A549 (cell line): Measurements from ENCODE around the gene LCE2A. TPM values are rescaled to one million over a fixed set of nuclear protein-coding genes. Genes with fewer than 3 reads are reported as not detected.
A peak's percentile ranks its signal among the peaks of the same experiment; 100 is the strongest.

Source experiments
- ATAC-seq, 2 experiments: fragments of 200-7000 bp in 1 of 2; fragments of >200 bp in 1 of 2; cut with Nextera tagmentation in 1 of 2; cut with Tn5 transposase in 1 of 2; 3 replicates each; pipeline versions ENCODE4 v1.8.0 to v1.9.1; 2018 to 2020; ENCODE audit warnings: mild to moderate bottlenecking in 1 of 2, moderate library complexity in 1 of 2
- CTCF ChIA-PET: fragments of 300-600 bp; sonication (Branson Sonifier 250); formaldehyde crosslinking; extraction: SDS; loops from one replicate; lab custom pipeline; 2021; ENCODE audit warnings: antibody characterized with exemption, inconsistent platforms; lab: Yijun Ruan, JAX
- POLR2A ChIA-PET: fragments of 350-600 bp; formaldehyde crosslinking; extraction: SDS; loops from one replicate; lab custom pipeline; 2021; ENCODE audit warnings: antibody characterized with exemption, inconsistent platforms; lab: Yijun Ruan, JAX
- DNase-seq, 2 experiments: peaks; one replicate each; pipeline versions ENCODE4 v3.0.0 to v3.0.0-alpha.2; 2011 to 2016; ENCODE audit warnings: low read depth in 1 of 2, low spot score in 1 of 2
- FAIRE-seq: peaks from 2 replicates; lab custom pipeline; 2011; peaks lifted over from hg19 to GRCh38; lab: Jason Lieb, UNC
- H3K27ac ChIP-seq, 2 experiments: fragments of >200 bp; sonication (Bioruptor Twin); formaldehyde crosslinking; 3 replicates each; pipeline ENCODE4 v1.5.1; 2016 to 2017
- H3K4me1 ChIP-seq: fragments of >200 bp; sonication (Bioruptor Twin); formaldehyde crosslinking; 3 replicates; pipeline ENCODE4 v1.6.1; 2016
- H3K4me2 ChIP-seq: fragments of >200 bp; sonication (Bioruptor Twin); formaldehyde crosslinking; 3 replicates; pipeline ENCODE4 v1.6.1; 2016
- H3K4me3 ChIP-seq: fragments of >200 bp; sonication (Bioruptor Twin); formaldehyde crosslinking; 3 replicates; pipeline ENCODE4 v1.5.1; 2016
- H3K9me3 ChIP-seq: fragments of >200 bp; sonication (Bioruptor Twin); formaldehyde crosslinking; 3 replicates; pipeline ENCODE4 v1.6.1; 2016
- ATOH8 ChIP-seq: fragments of 250-450 bp; sonication (Bioruptor Pico); IDR thresholded peaks from 2 replicates; pipeline ENCODE4 v1.5.0; 2020; ENCODE audit warnings: low read depth, mild to moderate bottlenecking, moderate library complexity
- CBX8 ChIP-seq: fragments of 200-600 bp; sonication (generic); IDR thresholded peaks from 2 replicates; pipeline ENCODE4 v1.6.1; 2016
- CTCF ChIP-seq: fragments of >200 bp; sonication (Bioruptor Twin); formaldehyde crosslinking; IDR thresholded peaks from 3 replicates; pipeline ENCODE4 v1.5.1; 2016
- ELK1 ChIP-seq: fragments of 150-350 bp; IDR thresholded peaks from 2 replicates; pipeline ENCODE4 v1.6.1; 2014; ENCODE audit warnings: low read depth, mild to moderate bottlenecking, low read length
- EP300 ChIP-seq, 2 experiments: fragments of >200 bp; sonication (Bioruptor Twin); formaldehyde crosslinking; IDR thresholded peaks; 2 replicates in 1 of 2; 3 replicates in 1 of 2; pipeline ENCODE4 v1.6.1; 2016 to 2017
- FOSB ChIP-seq: fragments of 250-450 bp; sonication (Bioruptor Pico); IDR thresholded peaks from 2 replicates; pipeline ENCODE4 v1.5.0; 2020; ENCODE audit warnings: mild to moderate bottlenecking, moderate library complexity
- GATA3 ChIP-seq: IDR thresholded peaks from 2 replicates; pipeline ENCODE4 v1.6.1; 2012; ENCODE audit warnings: borderline replicate concordance
- HDAC2 ChIP-seq: fragments of 200-600 bp; sonication (generic); IDR thresholded peaks from 2 replicates; pipeline ENCODE4 v1.6.1; 2016
- HOXB5 ChIP-seq: fragments of 250-450 bp; sonication (Bioruptor Pico); IDR thresholded peaks from 2 replicates; pipeline ENCODE4 v1.5.0; 2020; ENCODE audit warnings: mild to moderate bottlenecking, moderate library complexity
- MAZ ChIP-seq: fragments of 150-350 bp; IDR thresholded peaks from 2 replicates; pipeline ENCODE4 v1.6.1; 2014; ENCODE audit warnings: antibody characterized with exemption, low read depth, low read length, borderline replicate concordance
- NFE2L2 ChIP-seq: fragments of 150-350 bp; conservative IDR thresholded peaks from 2 replicates; pipeline ENCODE4 v1.6.1; 2014; ENCODE audit warnings: low read length
- NR3C1 ChIP-seq: fragments of >200 bp; sonication (Bioruptor Twin); formaldehyde crosslinking; IDR thresholded peaks from 3 replicates; pipeline ENCODE4 v1.6.1; 2017
- PHF8 ChIP-seq: fragments of 200-600 bp; sonication (generic); IDR thresholded peaks from 2 replicates; pipeline ENCODE4 v1.6.1; 2016; ENCODE audit warnings: low read depth, mild to moderate bottlenecking, antibody characterized with exemption, moderate library complexity, borderline replicate concordance
- RAD21 ChIP-seq, 2 experiments: fragments of >200 bp in 1 of 2; sonication (Bioruptor Twin) in 1 of 2; formaldehyde crosslinking in 1 of 2; IDR thresholded peaks in 1 of 2; conservative IDR thresholded peaks in 1 of 2; 2 replicates in 1 of 2; 3 replicates in 1 of 2; pipeline ENCODE4 v1.6.1; 2012 to 2018; ENCODE audit warnings: inconsistent platforms in 1 of 2
- RCOR1 ChIP-seq: fragments of 150-350 bp; IDR thresholded peaks from 2 replicates; pipeline ENCODE4 v1.6.1; 2014; ENCODE audit warnings: antibody characterized with exemption, low read length, low read depth
- RNF2 ChIP-seq: fragments of 200-600 bp; sonication (generic); IDR thresholded peaks from 2 replicates; pipeline ENCODE4 v1.6.1; 2016; ENCODE audit warnings: low read depth, mild to moderate bottlenecking, antibody characterized with exemption, moderate library complexity, borderline replicate concordance
- SMC3 ChIP-seq: fragments of >200 bp; sonication (Bioruptor Twin); formaldehyde crosslinking; IDR thresholded peaks from 3 replicates; pipeline ENCODE4 v1.6.1; 2018; ENCODE audit warnings: inconsistent platforms
- TFCP2L1 ChIP-seq: fragments of 250-450 bp; sonication (Bioruptor Pico); IDR thresholded peaks from 2 replicates; pipeline ENCODE4 v1.5.0; 2021; ENCODE audit warnings: mild to moderate bottlenecking
- ZC3H11A ChIP-seq: fragments of 450-650 bp; IDR thresholded peaks from 2 replicates; pipeline ENCODE4 v1.6.1; 2014; ENCODE audit warnings: antibody characterized with exemption, mild to moderate bottlenecking
- ZNF302 ChIP-seq: fragments of 250-450 bp; sonication (Bioruptor Pico); IDR thresholded peaks from 2 replicates; pipeline ENCODE4 v1.9.0; 2021; ENCODE audit warnings: inconsistent platforms, mild to moderate bottlenecking, moderate library complexity
- WGBS: methylation state at CpG from one replicate; pipeline ENCODE4 v1.1.6; 2017; ENCODE audit errors: missing lambda C conversion rate; 5-methylcytosine and 5-hydroxymethylcytosine counted together
- polyA minus RNA-seq: library from RNA; depleted of rRNA, polyadenylated mRNA; stranded (reverse); fragments of >200 nt; gene quantifications from 2 replicates; pipeline ENCODE4 v1.2.3, GENCODE V29; 2011; rRNA and poly(A)+ RNA removed
- polyA plus RNA-seq, 4 experiments: library from polyadenylated mRNA; depleted of rRNA in 3 of 4; stranded (reverse); fragments of >200 nt; fragmentation: RNase III in 1 of 4; extraction: RNeasy Plus Mini Kit Qiagen cat#74134 plus additional on column Dnase treatment in 1 of 4; gene quantifications; 2 replicates in 3 of 4; 3 replicates in 1 of 4; pipeline ENCODE4 v1.2.3, GENCODE V29; 2011 to 2017

LCE2A gene
- polyA plus RNA-seq (2011; rRNA removed) (not detected in 2 replicates), polyA plus RNA-seq (2017; fragmentation: RNase III; extraction: RNeasy Plus Mini Kit Qiagen cat#74134 plus additional on column Dnase treatment) (not detected in 3 replicates), polyA minus RNA-seq (not detected in 2 replicates)
- polyA plus RNA-seq (2012; cell fraction: cytosol; rRNA removed) = not detected in 2 replicates
- polyA plus RNA-seq (2012; cell fraction: nucleus; rRNA removed) = not detected in 2 replicates

GRCh38 chr1:152697701-152698600, at the start of gene LCE2A:
TSS of gene LCE2A (plus strand) at chr1:152698345. CDS start at chr1:152698902, 557 bp downstream.
- Histone ChIP-seq H3K9me3 (no peaks in the 10 kb centered on the region), H3K4me3 (no peak within 1 kb of the TSS), H3K4me1 (no peaks in the 10 kb centered on the region), H3K27ac (no peak within 1 kb of the TSS), H3K4me2 (no peak within 1 kb of the TSS)
- ChIA-PET POLR2A (no interaction called here), CTCF (interaction anchor here (1.4 to 1.9 kb wide), 2 partner anchors 10 to 12 kb away, joined by 3 to 5 read pairs; partner anchors contain the start of gene LCE4A)
- WGBS = 3% methylated on average over 4 of the region's 4 CpGs
- DNase-seq (no peak), FAIRE-seq (no peak), ATAC-seq (peak in 1 of 2 experiments; percentile 19; a peak in 1 of 6 replicates)
- TF ChIP-seq RCOR1 = no peak
- no peak for TF ChIP-seq EP300 (IDR thresholded peaks at IDR 0.05)
- no peak for TF ChIP-seq ZNF302 (CRISPR knock-in tag)
- TF ChIP-seq ELK1 = no peak
- no peak for TF ChIP-seq HOXB5 (CRISPR knock-in tag)
- no peak for TF ChIP-seq HDAC2
- TF ChIP-seq RNF2 = no peak
- no peak for TF ChIP-seq FOSB
- TF ChIP-seq GATA3 = no peak
- TF ChIP-seq ATOH8 = no peak
- no peak for TF ChIP-seq NR3C1
- TF ChIP-seq NFE2L2 = no peak
- TF ChIP-seq PHF8 = no peak

- H3K4me2 ChIP-seq = 0 out of 3 replicates have a peak overlapping the region, but pooled peaks have one; percentile 28
- no peak overlapping the region for H3K27ac ChIP-seq
- 25% methylated on average over 10 of the region's 10 CpGs for WGBS
- TF ChIP-seq TFCP2L1 = no peak
- no peak for TF ChIP-seq CBX8
- TF ChIP-seq RAD21 (conservative IDR thresholded peaks at IDR 0.05 in 1 of 2, IDR thresholded peaks at IDR 0.05 in 1 of 2) = peak; percentile 61 to 69
- no peak for TF ChIP-seq ZC3H11A
- peak; percentile 58 for TF ChIP-seq SMC3
- no peak for TF ChIP-seq MAZ
- TF ChIP-seq CTCF = peak; percentile 68
- TF ChIP-seq PHF8 = no peak
- no peak for TF ChIP-seq EP300 (IDR thresholded peaks at IDR 0.05)
- ChIA-PET POLR2A (no interaction called here), CTCF (interaction anchor here (0.6 to 4.6 kb wide), 39 partner anchors 9 to 1944 kb away, joined by 3 to 37 read pairs (median 3); partner anchors contain the start of genes LCE2C and LCE2D)
- FAIRE-seq (no peak), DNase-seq (peak; percentile 47 to 62), ATAC-seq (peak; percentile 88 to 95)
- no peaks in the 10 kb centered on the region for H3K9me3 ChIP-seq
- no peaks in the 10 kb centered on the region for H3K4me1 ChIP-seq
- H3K4me3 ChIP-seq = no peak overlapping the region
These were observed 44.0 kb upstream of the LCE2A start for GRCh38 chr1:152654110-152654509.
